ENCODE data around the gene TERB2. TPM values are rescaled to one million over a fixed set of nuclear protein-coding genes. Genes with fewer than 3 reads are reported as not detected.
"Not testable (repeated sequence)": the region's sequence is repeated elsewhere in the genome, so short reads cannot be mapped to it uniquely, and the experiment has no call there.

Gene TERB2
- total RNA-seq, 4 donors from 2014 or later, result not detected

- Histone ChIP-seq H3K4me3 (no peak overlapping the region), H3K36me3 (no peaks in the 10 kb centered on the region), H3K4me1 (peaks cover 0 to 6% (median 0%) of the 10 kb centered on the region in 4 donors), H3K9me3 (no peaks in the 10 kb centered on the region), H3K27ac (no peak overlapping the region), H3K27me3 (no peaks in the 10 kb centered on the region)
- 87 to 90% methylated on average over 2 of the region's 2 CpGs for WGBS, 2 donors
- TF ChIP-seq POLR2A (IDR thresholded peaks at IDR 0.05) (no peak), EP300 (IDR thresholded peaks at IDR 0.05) (no peak)
- TF ChIP-seq, protein P1, sequence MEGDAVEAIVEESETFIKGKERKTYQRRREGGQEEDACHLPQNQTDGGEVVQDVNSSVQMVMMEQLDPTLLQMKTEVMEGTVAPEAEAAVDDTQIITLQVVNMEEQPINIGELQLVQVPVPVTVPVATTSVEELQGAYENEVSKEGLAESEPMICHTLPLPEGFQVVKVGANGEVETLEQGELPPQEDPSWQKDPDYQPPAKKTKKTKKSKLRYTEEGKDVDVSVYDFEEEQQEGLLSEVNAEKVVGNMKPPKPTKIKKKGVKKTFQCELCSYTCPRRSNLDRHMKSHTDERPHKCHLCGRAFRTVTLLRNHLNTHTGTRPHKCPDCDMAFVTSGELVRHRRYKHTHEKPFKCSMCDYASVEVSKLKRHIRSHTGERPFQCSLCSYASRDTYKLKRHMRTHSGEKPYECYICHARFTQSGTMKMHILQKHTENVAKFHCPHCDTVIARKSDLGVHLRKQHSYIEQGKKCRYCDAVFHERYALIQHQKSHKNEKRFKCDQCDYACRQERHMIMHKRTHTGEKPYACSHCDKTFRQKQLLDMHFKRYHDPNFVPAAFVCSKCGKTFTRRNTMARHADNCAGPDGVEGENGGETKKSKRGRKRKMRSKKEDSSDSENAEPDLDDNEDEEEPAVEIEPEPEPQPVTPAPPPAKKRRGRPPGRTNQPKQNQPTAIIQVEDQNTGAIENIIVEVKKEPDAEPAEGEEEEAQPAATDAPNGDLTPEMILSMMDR (IDR thresholded peaks at IDR 0.05), result no peak
- DNase-seq (ENCODE audit: low spot score in 2 of 2), result no peak
Measured at GRCh38 chr15:44999105-44999504, 42.6 kb downstream of the TERB2 start.

DNA sequence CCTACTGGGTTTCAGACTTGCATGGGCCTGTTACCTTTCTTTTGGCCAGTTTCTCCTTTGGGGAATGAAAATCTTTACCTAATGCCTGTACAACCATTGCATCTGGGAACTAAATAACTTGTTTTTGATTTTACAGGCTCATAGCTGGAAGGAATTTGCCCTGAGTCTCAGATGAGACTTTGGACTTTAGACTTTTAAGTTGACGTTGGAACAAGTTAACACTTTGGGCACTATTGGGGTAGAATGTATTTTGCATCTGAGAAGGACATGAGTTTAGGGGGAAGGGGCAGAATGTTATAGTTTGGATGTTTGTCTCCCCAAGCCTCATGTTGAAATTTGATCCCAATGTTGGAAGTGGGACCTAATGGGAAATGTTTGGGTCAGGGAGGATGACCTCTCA lies 44.7 kb downstream of the TERB2 start:
- H3K9me3 ChIP-seq; H3K27me3 ChIP-seq; H3K4me3 ChIP-seq; H3K36me3 ChIP-seq; H3K27ac ChIP-seq; H3K4me1 ChIP-seq; DNase-seq (ENCODE audit: low spot score in 2 of 2): not testable (repeated sequence)
- 23 to 61% methylated on average over 1 of the region's 1 CpG for WGBS, 2 donors

DNA sequence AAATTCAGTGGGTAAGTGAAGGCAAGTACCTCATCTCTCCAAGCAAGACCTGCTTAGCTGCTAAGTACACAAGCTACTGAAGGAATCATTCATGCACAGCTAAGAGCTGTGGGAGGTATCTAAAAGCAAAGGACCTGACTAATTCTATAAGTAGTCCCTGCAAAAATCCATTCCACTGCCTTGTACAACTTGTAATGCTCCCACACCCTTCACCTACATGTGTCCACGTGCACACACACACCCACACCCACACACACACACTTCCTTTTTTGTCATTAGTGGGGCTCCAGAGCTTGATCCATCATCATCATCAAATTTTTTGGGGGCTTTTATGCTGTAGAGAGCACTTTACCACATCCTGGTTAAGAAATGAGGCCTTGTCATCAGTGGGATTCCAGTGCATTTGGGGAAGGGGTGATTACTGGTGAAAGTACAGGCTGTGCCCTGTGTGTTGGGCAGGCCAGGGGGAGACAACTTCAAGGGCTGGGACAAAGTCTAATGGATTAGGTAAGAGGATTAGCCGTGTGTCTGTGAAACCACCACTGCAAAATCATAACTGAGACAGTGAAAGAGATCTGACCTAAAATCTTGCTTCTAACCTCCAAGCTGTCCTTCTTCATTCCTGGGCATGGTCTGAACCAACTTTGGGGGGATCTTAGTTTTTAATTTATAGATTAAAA lies 47.4 kb downstream of the TERB2 start:
- not testable (repeated sequence) for H3K4me3 ChIP-seq; H3K27me3 ChIP-seq; H3K9me3 ChIP-seq; DNase-seq (ENCODE audit: low spot score in 2 of 2); H3K4me1 ChIP-seq; H3K36me3 ChIP-seq
- WGBS, 2 donors, result 57 to 58% methylated on average over 2 of the region's 2 CpGs
- peak overlapping the region in 2 of 4 donors; percentile 51 to 70 for H3K27ac ChIP-seq

GRCh38 chr15:45004590-45005175 lies 48.2 kb downstream of the TERB2 start:
- peak overlapping the region in 2 of 4 donors; percentile 51 to 70 for H3K27ac ChIP-seq
- H3K36me3 ChIP-seq; DNase-seq (ENCODE audit: low spot score in 2 of 2); H3K9me3 ChIP-seq; H3K4me3 ChIP-seq; H3K4me1 ChIP-seq; H3K27me3 ChIP-seq: not testable (repeated sequence)
- WGBS, 2 donors, result 69 to 79% methylated on average over 5 of the region's 5 CpGs

DNA sequence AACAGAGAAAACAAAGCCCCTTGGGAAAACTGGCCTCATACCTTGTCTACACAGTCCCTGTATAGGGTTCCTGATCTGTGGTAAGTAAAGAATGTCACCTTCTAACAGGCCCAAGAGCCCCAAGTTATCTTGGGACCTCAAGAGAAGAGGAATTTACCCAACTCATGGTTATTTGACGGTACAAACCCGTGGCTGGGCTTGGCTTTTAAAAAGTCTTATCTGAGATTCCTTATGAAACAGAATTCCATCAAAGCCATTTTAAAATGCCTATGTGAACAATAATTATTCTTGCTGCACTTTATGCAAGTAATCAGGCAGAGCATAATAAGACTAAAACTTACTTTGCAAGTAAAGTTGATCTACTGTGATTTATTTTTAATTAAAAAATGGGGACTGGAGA lies 52.6 kb downstream of the TERB2 start:
- Histone ChIP-seq H3K36me3 (no peaks in the 10 kb centered on the region), H3K9me3 (no peaks in the 10 kb centered on the region), H3K4me3 (no peak overlapping the region), H3K27me3 (no peaks in the 10 kb centered on the region), H3K4me1 (peaks cover 0 to 3% (median 0%) of the 10 kb centered on the region in 4 donors), H3K27ac (no peak overlapping the region)
- DNase-seq (ENCODE audit: low spot score in 2 of 2), result no peak
- 65 to 89% methylated on average over 2 of the region's 2 CpGs for WGBS, 2 donors
- TF ChIP-seq EP300 (IDR thresholded peaks at IDR 0.05) (no peak), POLR2A (IDR thresholded peaks at IDR 0.05) (no peak)
- TF ChIP-seq, protein P1 (IDR thresholded peaks at IDR 0.05), result no peak

GRCh38 chr15:45015114-45015513 lies 58.6 kb downstream of the TERB2 start:
- H3K36me3 ChIP-seq; H3K27ac ChIP-seq; H3K27me3 ChIP-seq; H3K4me3 ChIP-seq; DNase-seq (ENCODE audit: low spot score in 2 of 2); H3K4me1 ChIP-seq; H3K9me3 ChIP-seq: not testable (repeated sequence)
- WGBS, 2 donors, result 89% methylated on average over 1 of the region's 1 CpG

GRCh38 chr15:45020222-45020900 lies 63.9 kb downstream of the TERB2 start:
- not testable (repeated sequence) for H3K4me3 ChIP-seq; H3K27me3 ChIP-seq; H3K9me3 ChIP-seq; H3K36me3 ChIP-seq; DNase-seq (ENCODE audit: low spot score in 2 of 2); H3K27ac ChIP-seq
- WGBS, 2 donors, result 91 to 95% methylated on average over 9 of the region's 9 CpGs
- H3K4me1 ChIP-seq, result peaks cover 0 to 16% (median 4%) of the 10 kb centered on the region in 4 donors

DNA sequence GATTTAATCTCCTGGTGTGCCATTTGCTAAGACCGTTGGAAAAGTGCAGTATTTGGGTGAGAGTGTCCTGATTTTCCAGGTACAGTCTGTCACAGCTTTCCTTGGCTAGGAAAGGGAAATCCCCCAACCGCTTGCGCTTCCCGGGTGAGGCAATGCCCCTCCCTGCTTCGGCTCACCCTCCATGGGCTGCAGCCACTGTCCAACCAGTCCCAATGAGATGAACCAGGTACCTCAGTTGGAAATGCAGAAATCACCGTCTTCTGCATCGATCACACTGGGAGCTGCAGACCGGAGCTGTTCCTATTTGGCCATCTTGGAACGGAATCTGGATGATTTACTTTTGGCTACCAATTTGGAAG lies 64.4 kb downstream of the TERB2 start:
- H3K4me3 ChIP-seq; H3K36me3 ChIP-seq; H3K27me3 ChIP-seq; H3K27ac ChIP-seq; DNase-seq (ENCODE audit: low spot score in 2 of 2); H3K9me3 ChIP-seq: not testable (repeated sequence)
- 94 to 98% methylated on average over 9 of the region's 9 CpGs for WGBS, 2 donors
- peaks cover 0 to 16% (median 4%) of the 10 kb centered on the region in 4 donors for H3K4me1 ChIP-seq

All from tibial nerve (tissue), 4 donors.